Effector CD8-positive, alpha-beta T cell (primary cell): ENCODE data around the gene SPINT3.

ENCODE experiments used
- DNase-seq: peaks from one replicate; lab custom pipeline; 2025; lab: John Stamatoyannopoulos, UW
- total RNA-seq, 4 experiments: gene quantifications; one replicate each; lab custom pipeline; 2026; lab: John Stamatoyannopoulos, UW

The SPINT3 gene
- 0 reads per million in 4 experiments for total RNA-seq

GRCh38 chr20:45515147-45515913, at the start of gene SPINT3:
Gene SPINT3, minus strand, starts transcription at chr20:45515622. Its CDS starts 14 bp downstream, at chr20:45515608.
- no peak for DNase-seq

GRCh38 chr20:45564760-45565276, 49.4 kb upstream of the SPINT3 start:
- no peak for DNase-seq

GRCh38 chr20:45555198-45555597, 39.8 kb upstream of the SPINT3 start:
- DNase-seq = no peak

- no peak for DNase-seq
These were observed 37.0 kb upstream of the SPINT3 start for GRCh38 chr20:45552456-45552855.

- DNase-seq = no peak
These were observed 35.3 kb upstream of the SPINT3 start for GRCh38 chr20:45550765-45551164.

GRCh38 chr20:45548410-45548809, 33.0 kb upstream of the SPINT3 start:
- DNase-seq = no peak

- no peak for DNase-seq
These were observed 31.9 kb upstream of the SPINT3 start, which contains the start of gene EPPIN for GRCh38 chr20:45547206-45547770. Gene EPPIN, minus strand, starts transcription at chr20:45547401. Its CDS starts 44 bp downstream, at chr20:45547357.

GRCh38 chr20:45545754-45546453, 30.5 kb upstream of the SPINT3 start:
- DNase-seq = no peak

GRCh38 chr20:45545351-45545750, 29.9 kb upstream of the SPINT3 start:
- DNase-seq = no peak

- DNase-seq = no peak
These were observed 24.0 kb upstream of the SPINT3 start, which contains the start of gene WFDC6 for GRCh38 chr20:45539382-45539781. Gene WFDC6, minus strand, starts transcription at chr20:45539482. Its CDS starts 75 bp downstream, at chr20:45539407.

- DNase-seq = no peak
These were observed 22.9 kb upstream of the SPINT3 start for GRCh38 chr20:45538209-45538799.

GRCh38 chr20:45527294-45527693, 11.9 kb upstream of the SPINT3 start:
- no peak for DNase-seq

- DNase-seq = no peak
These were observed 8.4 kb upstream of the SPINT3 start for GRCh38 chr20:45523821-45524220.

- DNase-seq = no peak
These were observed 2.9 kb upstream of the SPINT3 start for GRCh38 chr20:45518282-45518681.

- no peak for DNase-seq
These were observed 5.1 kb downstream of the SPINT3 start for GRCh38 chr20:45510242-45510862.

- no peak for DNase-seq
These were observed 6.3 kb downstream of the SPINT3 start for GRCh38 chr20:45509091-45509490.

- DNase-seq = no peak
These were observed 7.1 kb downstream of the SPINT3 start for GRCh38 chr20:45508068-45508886.

GRCh38 chr20:45507011-45507820, 8.2 kb downstream of the SPINT3 start:
- no peak for DNase-seq

- no peak for DNase-seq
These were observed 9.0 kb downstream of the SPINT3 start for GRCh38 chr20:45506398-45506797.

- no peak for DNase-seq
These were observed 12.0 kb downstream of the SPINT3 start for GRCh38 chr20:45503403-45503802.
